OCI-LY7 (cell line): ENCODE measurements around the gene TRPV6. TPM values are rescaled to one million over a fixed set of nuclear protein-coding genes. Genes with fewer than 3 reads are reported as not detected.

Experiments used
- BruUV-seq: library from RNA; stranded (reverse); fragments of 400-500 nt; replicated peaks from 2 replicates; lab custom pipeline; 2021; lab: Mats Ljungman, UMichigan
- CTCF ChIA-PET: fragments of 300-600 bp; sonication (Branson Sonifier 250); formaldehyde crosslinking; loops from one replicate; lab custom pipeline; 2022; ENCODE audit warnings: antibody characterized with exemption; ENCODE audit not compliant: unreplicated experiment; lab: Charles Lee
- POLR2A ChIA-PET: fragments of 300-600 bp; sonication (Branson Sonifier 250); formaldehyde crosslinking; loops from one replicate; lab custom pipeline; 2022; ENCODE audit warnings: antibody characterized with exemption; lab: Charles Lee
- DNase-seq: peaks from one replicate; pipeline ENCODE4 v3.0.0-alpha.2; 2015; ENCODE audit warnings: low spot score
- H2AFZ ChIP-seq: fragments of 200-600 bp; sonication (generic), shearing (Covaris generic); 2 replicates; pipeline ENCODE4 v1.6.1; 2014; ENCODE audit warnings: mild to moderate bottlenecking, antibody characterized with exemption, low read length, moderate library complexity
- H3K27ac ChIP-seq: fragments of 200-600 bp; sonication (generic); 2 replicates; pipeline ENCODE4 v1.5.1; 2014; ENCODE audit warnings: mixed run types, low read depth, mild to moderate bottlenecking, moderate library complexity, low read length, inconsistent platforms; ENCODE audit not compliant: poor library complexity, severe bottlenecking
- H3K36me3 ChIP-seq: fragments of 200-600 bp; sonication (generic); 2 replicates; pipeline ENCODE4 v1.6.1; 2014; ENCODE audit warnings: mild to moderate bottlenecking, antibody characterized with exemption, low read length, moderate library complexity, mixed read lengths; ENCODE audit not compliant: insufficient read depth
- H3K4me1 ChIP-seq: fragments of 200-600 bp; sonication (generic); 2 replicates; pipeline ENCODE4 v1.5.1; 2014; ENCODE audit warnings: mild to moderate bottlenecking, low read length; ENCODE audit not compliant: insufficient read depth, poor library complexity, severe bottlenecking
- H3K4me2 ChIP-seq: fragments of 200-600 bp; sonication (generic); 2 replicates; pipeline ENCODE4 v1.6.1; 2014; ENCODE audit warnings: mild to moderate bottlenecking, low read length
- H3K4me3 ChIP-seq: fragments of 200-600 bp; sonication (generic); 2 replicates; pipeline ENCODE4 v1.5.1; 2014; ENCODE audit warnings: mild to moderate bottlenecking, low read depth, low read length; ENCODE audit not compliant: poor library complexity, severe bottlenecking
- H3K79me2 ChIP-seq: fragments of 200-600 bp; sonication (generic); 2 replicates; pipeline ENCODE4 v1.6.1; 2016; ENCODE audit warnings: low read depth, mild to moderate bottlenecking, low read length, moderate library complexity, mixed read lengths; ENCODE audit not compliant: insufficient read depth
- H3K9me2 ChIP-seq: fragments of 200-600 bp; sonication (generic); 2 replicates; pipeline ENCODE4 v1.6.1; 2016; ENCODE audit warnings: mild to moderate bottlenecking, low read length, mixed read lengths; ENCODE audit not compliant: insufficient read depth
- H3K9me3 ChIP-seq: fragments of 200-600 bp; sonication (generic); 2 replicates; pipeline ENCODE4 v1.6.1; 2014; ENCODE audit warnings: mild to moderate bottlenecking, mixed run types, low read length, mixed read lengths
- H4K20me1 ChIP-seq: fragments of 200-600 bp; sonication (generic); 2 replicates; pipeline ENCODE4 v1.6.1; 2014; ENCODE audit warnings: mild to moderate bottlenecking, antibody characterized with exemption, low read length, moderate library complexity, mixed read lengths; ENCODE audit not compliant: insufficient read depth
- CTCF ChIP-seq: fragments of 200-600 bp; sonication (generic); conservative IDR thresholded peaks from 2 replicates; pipeline ENCODE4 v1.5.1; 2014; ENCODE audit warnings: mild to moderate bottlenecking, antibody characterized with exemption, low read length, moderate library complexity, mixed read lengths
- EZH2phosphoT487 ChIP-seq: fragments of 200-600 bp; sonication (generic); IDR thresholded peaks from 2 replicates; pipeline ENCODE4 v1.6.1; 2018; ENCODE audit warnings: low read depth, borderline replicate concordance, mild to moderate bottlenecking, mixed run types, antibody characterized with exemption, low read length, moderate library complexity, mixed read lengths
- intact Hi-C: fragments of 100-400 bp; cut with micrococcal nuclease; formaldehyde crosslinking; loops from one replicate; pipeline ENCODE4 v1.10.0; 2022; ENCODE audit not compliant: unreplicated experiment
- total RNA-seq, 2 experiments: library from RNA; depleted of rRNA in 1 of 2; stranded (reverse); fragments of >200 nt in 1 of 2; shearing (Covaris generic) in 1 of 2; gene quantifications; 2 replicates each; pipeline ENCODE4 v1.2.3, GENCODE V29; 2014 to 2022

The TRPV6 gene
- total RNA-seq, 2 experiments from 2014 or later, result not detected

- Histone ChIP-seq H2AFZ (no peak overlapping the region), H3K4me2 (no peak overlapping the region), H3K9me3 (no peaks in the 10 kb centered on the region), H3K27ac (no peak overlapping the region), H3K36me3 (no peaks in the 10 kb centered on the region), H3K9me2 (no peaks in the 10 kb centered on the region), H4K20me1 (no peaks in the 10 kb centered on the region), H3K4me1 (no peaks in the 10 kb centered on the region), H3K79me2 (no peaks in the 10 kb centered on the region), H3K4me3 (no peak overlapping the region)
- DNase-seq, result no peak
- TF ChIP-seq EZH2phosphoT487 (no peak), CTCF (no peak)
- no TSS peak for BruUV-seq
- ChIA-PET CTCF (no interaction called here), POLR2A (no interaction called here)
- intact Hi-C loops, result no loop called here
Observed at GRCh38 chr7:142859829-142860228, 25.7 kb downstream of the TRPV6 start.

- ChIA-PET POLR2A (no interaction called here), CTCF (interaction anchor here (0.8 kb wide), 1 partner anchor 38 kb away, joined by 3 read pairs; no protein-coding TSS in a partner anchor)
- Histone ChIP-seq H3K79me2 (no peaks in the 10 kb centered on the region), H4K20me1 (no peaks in the 10 kb centered on the region), H2AFZ (no peak overlapping the region), H3K4me1 (no peaks in the 10 kb centered on the region), H3K9me3 (no peaks in the 10 kb centered on the region), H3K27ac (no peak overlapping the region), H3K4me3 (no peak overlapping the region), H3K4me2 (no peak overlapping the region), H3K9me2 (no peaks in the 10 kb centered on the region), H3K36me3 (no peaks in the 10 kb centered on the region)
- DNase-seq, result no peak
- BruUV-seq, result no TSS peak
- no peak for TF ChIP-seq EZH2phosphoT487
- no peak for TF ChIP-seq CTCF
- intact Hi-C loops, result no loop called here
Observed at GRCh38 chr7:142859411-142859810, 26.1 kb downstream of the TRPV6 start.

- H3K9me3 ChIP-seq, result no peaks in the 10 kb centered on the region
- H2AFZ ChIP-seq, result no peak overlapping the region
- no peaks in the 10 kb centered on the region for H4K20me1 ChIP-seq
- no peaks in the 10 kb centered on the region for H3K9me2 ChIP-seq
- no peak for DNase-seq
- TF ChIP-seq EZH2phosphoT487, result no peak
- CTCF ChIA-PET, result no interaction called here
- POLR2A ChIA-PET, result interaction anchor here (0.7 to 1.2 kb wide), 3 partner anchors 247 to 1744 kb away, joined by 4 to 5 read pairs (median 4); no protein-coding TSS in a partner anchor
- no peaks in the 10 kb centered on the region for H3K36me3 ChIP-seq
- no peak overlapping the region for H3K4me3 ChIP-seq
- H3K79me2 ChIP-seq, result no peaks in the 10 kb centered on the region
- peaks cover 6% of the 10 kb centered on the region for H3K4me1 ChIP-seq
- intact Hi-C loops, result no loop called here
- H3K27ac ChIP-seq, result no peak overlapping the region
- BruUV-seq, result no TSS peak
- H3K4me2 ChIP-seq, result no peak overlapping the region
Observed at GRCh38 chr7:142857625-142858024, 27.9 kb downstream of the TRPV6 start.
